GM12801 (cell line): Measurements from ENCODE around the gene KLHL33.

Experiments
- CTCF ChIP-seq: IDR thresholded peaks from one replicate; pipeline ENCODE4 v1.5.1; 2011; ENCODE audit warnings: control low read depth; ENCODE audit not compliant: insufficient read length; ENCODE audit errors: extremely low read depth

Gene KLHL33

GRCh38 chr14:20376071-20376588, 59.8 kb downstream of the KLHL33 start:
- TF ChIP-seq CTCF, result no peak
